Measurements from ENCODE around the gene MGAT4B.

The MGAT4B gene

DNA sequence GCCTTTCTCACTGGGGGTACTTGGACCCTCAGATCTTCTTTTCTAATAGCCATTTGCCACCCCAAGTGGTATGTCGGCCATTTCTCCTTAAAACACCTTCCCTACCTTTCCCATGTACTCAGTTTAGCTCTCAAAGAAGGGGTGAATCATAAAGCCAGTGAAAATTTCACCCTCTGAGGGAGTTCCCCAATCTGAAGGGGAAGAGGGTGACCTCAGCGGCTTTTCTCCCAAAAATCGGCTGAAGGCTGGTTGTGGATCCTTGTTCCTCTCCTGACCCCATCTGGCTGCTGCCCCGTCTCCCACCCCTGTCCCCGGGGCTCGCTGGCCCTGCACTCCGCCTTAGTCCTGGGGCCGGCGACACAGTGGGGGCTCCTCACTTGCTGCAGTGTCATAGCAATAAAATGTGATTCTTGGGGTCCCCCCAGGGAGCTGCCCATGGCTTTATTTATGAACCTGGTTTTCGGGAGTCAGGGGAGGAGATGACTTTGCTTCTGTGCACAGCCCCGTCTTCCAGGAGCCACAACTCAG is 30.2 kb downstream of the MGAT4B start:
- peaks cover 26% of the 10 kb centered on the region for H3K36me3 ChIP-seq (ENCODE audit: control insufficient read depth, insufficient read depth, low read length)
- TF ChIP-seq, protein P1, sequence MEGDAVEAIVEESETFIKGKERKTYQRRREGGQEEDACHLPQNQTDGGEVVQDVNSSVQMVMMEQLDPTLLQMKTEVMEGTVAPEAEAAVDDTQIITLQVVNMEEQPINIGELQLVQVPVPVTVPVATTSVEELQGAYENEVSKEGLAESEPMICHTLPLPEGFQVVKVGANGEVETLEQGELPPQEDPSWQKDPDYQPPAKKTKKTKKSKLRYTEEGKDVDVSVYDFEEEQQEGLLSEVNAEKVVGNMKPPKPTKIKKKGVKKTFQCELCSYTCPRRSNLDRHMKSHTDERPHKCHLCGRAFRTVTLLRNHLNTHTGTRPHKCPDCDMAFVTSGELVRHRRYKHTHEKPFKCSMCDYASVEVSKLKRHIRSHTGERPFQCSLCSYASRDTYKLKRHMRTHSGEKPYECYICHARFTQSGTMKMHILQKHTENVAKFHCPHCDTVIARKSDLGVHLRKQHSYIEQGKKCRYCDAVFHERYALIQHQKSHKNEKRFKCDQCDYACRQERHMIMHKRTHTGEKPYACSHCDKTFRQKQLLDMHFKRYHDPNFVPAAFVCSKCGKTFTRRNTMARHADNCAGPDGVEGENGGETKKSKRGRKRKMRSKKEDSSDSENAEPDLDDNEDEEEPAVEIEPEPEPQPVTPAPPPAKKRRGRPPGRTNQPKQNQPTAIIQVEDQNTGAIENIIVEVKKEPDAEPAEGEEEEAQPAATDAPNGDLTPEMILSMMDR (IDR thresholded peaks at IDR 0.05; ENCODE audit: insufficient read depth, low read length, poor library complexity, severe bottlenecking), result no peak
- DNase-seq (ENCODE audit: extremely low read depth, insufficient read length), result no peak

DNA sequence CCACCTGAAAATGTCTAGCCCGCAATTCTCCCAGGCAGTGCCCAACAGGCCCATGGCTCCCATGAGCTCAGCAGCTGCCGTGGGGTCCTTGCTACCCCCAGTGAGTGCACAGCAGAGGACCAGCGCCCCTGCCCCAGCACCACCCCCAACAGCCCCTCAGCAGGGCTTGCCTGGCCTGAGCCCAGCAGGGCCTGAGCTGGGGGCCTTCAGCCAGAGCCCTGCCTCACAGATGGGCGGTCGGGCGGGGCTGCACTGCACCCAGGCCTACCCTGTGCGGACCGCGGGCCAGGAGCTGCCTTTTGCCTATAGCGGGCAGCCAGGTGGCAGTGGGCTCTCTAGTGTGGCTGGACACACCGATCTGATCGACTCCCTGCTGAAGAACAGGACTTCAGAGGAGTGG is 32.2 kb downstream of the MGAT4B start:
- TF ChIP-seq, protein P1 (IDR thresholded peaks at IDR 0.05; ENCODE audit: insufficient read depth, low read length, poor library complexity, severe bottlenecking), result no peak
- H3K4me3 ChIP-seq (replicated peaks; ENCODE audit: low read depth, low read length), result no peak overlapping the region
- peaks cover 26% of the 10 kb centered on the region for H3K36me3 ChIP-seq (ENCODE audit: control insufficient read depth, insufficient read depth, low read length)
- no peaks in the 10 kb centered on the region for H3K27me3 ChIP-seq (replicated peaks; ENCODE audit: control insufficient read depth, insufficient read depth, low read length)
- no peak for DNase-seq (ENCODE audit: extremely low read depth, insufficient read length)

More for the DNA sequence above, 30.2 kb downstream of the MGAT4B start:
- H3K4me3 ChIP-seq (replicated peaks; ENCODE audit: low read depth, low read length), result no peak overlapping the region
- no peaks in the 10 kb centered on the region for H3K27me3 ChIP-seq (replicated peaks; ENCODE audit: control insufficient read depth, insufficient read depth, low read length)

DNA sequence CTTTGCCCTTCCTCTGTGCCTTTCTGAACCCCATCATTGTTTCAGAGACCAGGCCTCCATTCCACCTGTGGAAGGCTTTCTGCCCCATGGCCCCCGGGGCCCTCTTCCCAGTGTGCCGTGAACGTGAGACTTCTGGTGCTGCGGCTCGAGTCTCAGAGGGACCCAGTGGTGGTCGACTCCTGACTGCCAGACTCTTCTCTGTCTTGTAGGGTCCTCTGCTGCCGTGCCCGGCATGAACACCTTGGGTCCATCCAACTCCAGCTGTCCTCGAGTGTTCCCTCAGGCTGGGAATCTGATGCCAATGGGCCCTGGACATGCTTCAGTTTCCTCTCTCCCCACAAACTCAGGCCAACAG is 33.0 kb downstream of the MGAT4B start:
- Histone ChIP-seq H3K4me3 (replicated peaks; ENCODE audit: low read depth, low read length) (no peak overlapping the region), H3K27me3 (replicated peaks; ENCODE audit: control insufficient read depth, insufficient read depth, low read length) (no peaks in the 10 kb centered on the region), H3K36me3 (ENCODE audit: control insufficient read depth, insufficient read depth, low read length) (peaks cover 31% of the 10 kb centered on the region)
- TF ChIP-seq, protein P1 (IDR thresholded peaks at IDR 0.05; ENCODE audit: insufficient read depth, low read length, poor library complexity, severe bottlenecking), result no peak
- no peak for DNase-seq (ENCODE audit: extremely low read depth, insufficient read length)

DNA sequence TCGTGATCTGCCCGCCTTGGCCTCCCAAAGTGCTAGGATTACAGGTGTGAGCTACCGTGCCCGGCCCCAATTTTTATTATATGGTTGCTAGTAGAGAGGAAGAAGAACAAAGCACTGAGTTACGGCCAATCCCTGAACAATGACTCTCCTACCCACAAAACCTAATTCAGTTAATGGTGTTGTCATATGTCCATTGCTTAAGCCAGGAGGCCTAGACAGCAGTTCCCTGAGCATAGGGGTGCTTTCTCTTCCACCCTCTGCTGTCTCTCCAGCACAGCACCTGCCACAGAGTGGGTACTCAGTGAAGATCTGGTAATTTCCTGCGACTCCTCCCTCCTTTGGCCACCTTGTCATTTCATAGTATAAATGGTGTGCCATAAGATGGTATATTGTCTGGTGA is 34.3 kb downstream of the MGAT4B start:
- H3K27me3 ChIP-seq (replicated peaks; ENCODE audit: control insufficient read depth, insufficient read depth, low read length), result no peaks in the 10 kb centered on the region
- TF ChIP-seq, protein P1 (IDR thresholded peaks at IDR 0.05; ENCODE audit: insufficient read depth, low read length, poor library complexity, severe bottlenecking), result no peak
- no peak overlapping the region for H3K4me3 ChIP-seq (replicated peaks; ENCODE audit: low read depth, low read length)
- peaks cover 27% of the 10 kb centered on the region for H3K36me3 ChIP-seq (ENCODE audit: control insufficient read depth, insufficient read depth, low read length)
- DNase-seq (ENCODE audit: extremely low read depth, insufficient read length), result no peak

DNA sequence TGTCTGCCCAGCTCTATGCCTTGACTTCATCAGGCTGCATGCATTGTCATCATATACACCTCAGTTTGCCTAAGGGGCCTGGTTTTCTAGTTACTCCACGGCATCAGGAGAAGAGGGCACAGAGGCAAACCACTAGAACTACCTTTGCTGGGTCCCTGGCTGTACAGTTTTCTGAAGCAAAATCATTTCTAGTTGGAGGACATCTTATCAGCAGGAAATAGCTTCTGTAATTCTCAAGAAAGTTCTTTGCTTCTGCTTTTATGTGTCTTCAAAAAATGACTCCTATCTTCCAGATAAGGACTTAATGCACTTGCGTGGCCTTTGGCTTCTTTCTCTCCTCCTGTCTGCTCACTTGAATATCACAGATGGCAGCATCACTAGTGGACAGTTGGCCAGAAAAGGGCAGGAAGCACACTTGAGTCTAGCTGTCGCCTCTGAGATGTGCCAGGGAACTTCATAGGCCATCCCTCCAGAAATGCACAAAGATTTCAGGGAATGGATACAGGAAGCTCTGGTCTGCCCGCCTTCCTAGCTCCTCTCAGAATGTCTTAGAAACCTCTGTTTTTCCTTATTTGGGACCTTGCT is 35.3 kb downstream of the MGAT4B start:
- Histone ChIP-seq H3K27me3 (replicated peaks; ENCODE audit: control insufficient read depth, insufficient read depth, low read length) (no peaks in the 10 kb centered on the region), H3K4me3 (replicated peaks; ENCODE audit: low read depth, low read length) (no peak overlapping the region), H3K36me3 (ENCODE audit: control insufficient read depth, insufficient read depth, low read length) (peaks cover 32% of the 10 kb centered on the region)
- TF ChIP-seq, protein P1 (IDR thresholded peaks at IDR 0.05; ENCODE audit: insufficient read depth, low read length, poor library complexity, severe bottlenecking), result no peak
- DNase-seq (ENCODE audit: extremely low read depth, insufficient read length), result no peak

DNA sequence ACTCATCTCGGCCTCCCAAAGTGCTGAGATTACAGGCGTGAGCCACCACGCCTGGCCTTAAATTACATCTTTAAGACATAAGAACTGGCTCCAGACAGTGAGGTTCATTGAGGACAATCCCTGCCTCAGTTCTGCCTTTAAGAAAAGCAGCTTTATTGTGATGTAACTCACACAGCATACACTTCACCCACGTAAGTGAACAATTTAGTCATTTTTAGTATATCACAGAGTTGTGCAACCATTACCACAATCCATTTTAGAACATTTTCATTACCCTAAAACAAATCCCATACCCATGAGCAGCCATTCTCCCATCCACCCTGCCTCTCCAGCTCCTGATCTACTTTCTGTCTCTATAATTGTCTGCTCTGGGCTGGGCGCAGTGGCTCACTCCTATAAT is 36.9 kb downstream of the MGAT4B start:
- TF ChIP-seq, protein P1 (IDR thresholded peaks at IDR 0.05; ENCODE audit: insufficient read depth, low read length, poor library complexity, severe bottlenecking), result no peak
- no peak for DNase-seq (ENCODE audit: extremely low read depth, insufficient read length)
- Histone ChIP-seq H3K27me3 (replicated peaks; ENCODE audit: control insufficient read depth, insufficient read depth, low read length) (no peaks in the 10 kb centered on the region), H3K4me3 (replicated peaks; ENCODE audit: low read depth, low read length) (no peak overlapping the region), H3K36me3 (ENCODE audit: control insufficient read depth, insufficient read depth, low read length) (peaks cover 39% of the 10 kb centered on the region)

All from GM06990 (cell line).